ENCODE measurements around the gene MAST4.

- TF ChIP-seq REST (IDR thresholded peaks at IDR 0.05) (no peak), EGR1 (IDR thresholded peaks at IDR 0.05; ENCODE audit: low read depth in 2 of 2) (no peak), CTCF (IDR thresholded peaks at IDR 0.05; ENCODE audit: low read depth, low read length, missing input control) (no peak), RAD21 (IDR thresholded peaks at IDR 0.05) (no peak), TAF1 (conservative IDR thresholded peaks at IDR 0.05) (no peak), YY1 (IDR thresholded peaks at IDR 0.05) (no peak), GABPA (IDR thresholded peaks at IDR 0.05 in 1 of 2, conservative IDR thresholded peaks at IDR 0.05 in 1 of 2) (no peak), FOXA1 (IDR thresholded peaks at IDR 0.05) (no peak), SP1 (IDR thresholded peaks at IDR 0.05) (no peak)
- TF ChIP-seq, protein P1, sequence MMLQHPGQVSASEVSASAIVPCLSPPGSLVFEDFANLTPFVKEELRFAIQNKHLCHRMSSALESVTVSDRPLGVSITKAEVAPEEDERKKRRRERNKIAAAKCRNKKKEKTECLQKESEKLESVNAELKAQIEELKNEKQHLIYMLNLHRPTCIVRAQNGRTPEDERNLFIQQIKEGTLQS (IDR thresholded peaks at IDR 0.05): no peak
- TF ChIP-seq, protein P2, sequence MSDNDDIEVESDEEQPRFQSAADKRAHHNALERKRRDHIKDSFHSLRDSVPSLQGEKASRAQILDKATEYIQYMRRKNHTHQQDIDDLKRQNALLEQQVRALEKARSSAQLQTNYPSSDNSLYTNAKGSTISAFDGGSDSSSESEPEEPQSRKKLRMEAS (IDR thresholded peaks at IDR 0.05): no peak
Observed at GRCh38 chr5:66949066-66949465, 352.9 kb downstream of the MAST4 start.

All from liver (tissue), 3 donors.